ENCODE measurements around the gene FUNDC2.

Gene FUNDC2

DNA sequence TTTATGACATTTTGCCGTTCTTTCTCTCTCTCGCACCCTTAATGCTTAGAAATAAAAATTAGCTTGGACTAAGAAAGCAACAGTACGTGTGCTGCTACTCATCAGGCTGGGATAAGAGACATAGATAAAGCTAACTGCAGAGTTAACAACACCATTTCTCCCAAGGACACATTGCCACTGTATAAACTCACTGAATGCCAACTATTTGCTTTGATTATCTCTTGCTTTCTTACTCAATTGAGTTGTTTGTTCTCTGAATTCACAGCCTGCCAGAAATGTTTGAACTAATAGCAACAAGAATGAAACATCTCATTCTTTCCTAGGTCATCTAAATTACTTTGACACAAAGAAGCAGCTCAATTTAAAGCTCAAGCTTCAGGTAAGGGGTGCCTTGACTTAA is 38.7 kb upstream of the FUNDC2 start:
- TF ChIP-seq, protein P1, sequence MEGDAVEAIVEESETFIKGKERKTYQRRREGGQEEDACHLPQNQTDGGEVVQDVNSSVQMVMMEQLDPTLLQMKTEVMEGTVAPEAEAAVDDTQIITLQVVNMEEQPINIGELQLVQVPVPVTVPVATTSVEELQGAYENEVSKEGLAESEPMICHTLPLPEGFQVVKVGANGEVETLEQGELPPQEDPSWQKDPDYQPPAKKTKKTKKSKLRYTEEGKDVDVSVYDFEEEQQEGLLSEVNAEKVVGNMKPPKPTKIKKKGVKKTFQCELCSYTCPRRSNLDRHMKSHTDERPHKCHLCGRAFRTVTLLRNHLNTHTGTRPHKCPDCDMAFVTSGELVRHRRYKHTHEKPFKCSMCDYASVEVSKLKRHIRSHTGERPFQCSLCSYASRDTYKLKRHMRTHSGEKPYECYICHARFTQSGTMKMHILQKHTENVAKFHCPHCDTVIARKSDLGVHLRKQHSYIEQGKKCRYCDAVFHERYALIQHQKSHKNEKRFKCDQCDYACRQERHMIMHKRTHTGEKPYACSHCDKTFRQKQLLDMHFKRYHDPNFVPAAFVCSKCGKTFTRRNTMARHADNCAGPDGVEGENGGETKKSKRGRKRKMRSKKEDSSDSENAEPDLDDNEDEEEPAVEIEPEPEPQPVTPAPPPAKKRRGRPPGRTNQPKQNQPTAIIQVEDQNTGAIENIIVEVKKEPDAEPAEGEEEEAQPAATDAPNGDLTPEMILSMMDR (IDR thresholded peaks at IDR 0.05; ENCODE audit: low read depth, low read length), result no peak
- no peak for DNase-seq

DNA sequence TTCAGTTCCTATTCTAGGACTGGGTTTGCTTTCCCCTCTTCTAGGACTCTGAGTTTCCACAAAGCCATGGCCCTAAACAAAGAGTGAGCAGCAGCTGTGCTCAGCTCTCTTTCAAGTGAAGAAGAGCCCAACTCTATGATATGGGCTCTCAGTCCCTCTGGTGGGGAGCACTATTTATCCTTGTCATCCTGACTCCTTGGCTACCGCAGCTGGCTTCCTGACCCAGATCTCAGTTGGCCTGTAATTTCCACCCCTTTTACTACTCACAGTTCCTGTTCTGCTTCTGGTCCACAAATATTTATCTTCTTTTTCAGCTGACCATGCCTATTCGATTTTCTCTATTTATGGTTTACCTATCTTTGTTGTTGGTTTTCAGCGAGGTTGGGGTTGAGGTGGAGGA is 37.9 kb upstream of the FUNDC2 start:
- Histone ChIP-seq H3K4me3 (ENCODE audit: low read depth, low read length) (no peak overlapping the region), H3K27ac (no peak overlapping the region), H3K9me3 (ENCODE audit: severe bottlenecking) (no peaks in the 10 kb centered on the region), H3K27me3 (ENCODE audit: insufficient read depth, low read depth, severe bottlenecking) (no peaks in the 10 kb centered on the region), H3K36me3 (no peaks in the 10 kb centered on the region)
- no peak for DNase-seq
- TF ChIP-seq, protein P1 (IDR thresholded peaks at IDR 0.05; ENCODE audit: low read depth, low read length), result no peak

More for the DNA sequence above, 38.7 kb upstream of the FUNDC2 start:
- Histone ChIP-seq H3K27ac (no peak overlapping the region), H3K36me3 (no peaks in the 10 kb centered on the region), H3K27me3 (ENCODE audit: insufficient read depth, low read depth, severe bottlenecking) (no peaks in the 10 kb centered on the region), H3K4me3 (ENCODE audit: low read depth, low read length) (no peak overlapping the region), H3K9me3 (ENCODE audit: severe bottlenecking) (no peaks in the 10 kb centered on the region)

DNA sequence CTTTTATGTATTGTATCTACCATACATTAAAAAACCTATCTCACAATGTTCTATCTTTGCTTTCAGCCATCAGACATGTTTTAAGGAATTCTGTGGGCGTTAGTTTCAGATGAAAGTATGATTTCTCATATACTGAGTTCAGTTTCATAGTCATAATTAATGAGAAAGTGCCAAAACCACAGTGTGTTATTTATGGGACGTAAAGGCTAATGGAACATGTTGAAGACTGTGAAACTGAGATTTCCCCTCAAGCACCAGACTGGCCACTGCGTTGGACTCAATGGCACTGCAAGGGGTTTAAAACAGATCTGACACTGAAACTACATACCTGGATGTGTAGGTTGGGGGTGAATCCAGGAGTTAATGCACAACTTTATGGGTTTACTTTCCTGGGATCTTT is 36.1 kb upstream of the FUNDC2 start:
- Histone ChIP-seq H3K36me3 (no peaks in the 10 kb centered on the region), H3K27me3 (ENCODE audit: insufficient read depth, low read depth, severe bottlenecking) (no peaks in the 10 kb centered on the region), H3K27ac (no peak overlapping the region), H3K9me3 (ENCODE audit: severe bottlenecking) (no peaks in the 10 kb centered on the region), H3K4me3 (ENCODE audit: low read depth, low read length) (no peak overlapping the region)
- DNase-seq, result no peak
- TF ChIP-seq, protein P1 (IDR thresholded peaks at IDR 0.05; ENCODE audit: low read depth, low read length), result no peak

DNA sequence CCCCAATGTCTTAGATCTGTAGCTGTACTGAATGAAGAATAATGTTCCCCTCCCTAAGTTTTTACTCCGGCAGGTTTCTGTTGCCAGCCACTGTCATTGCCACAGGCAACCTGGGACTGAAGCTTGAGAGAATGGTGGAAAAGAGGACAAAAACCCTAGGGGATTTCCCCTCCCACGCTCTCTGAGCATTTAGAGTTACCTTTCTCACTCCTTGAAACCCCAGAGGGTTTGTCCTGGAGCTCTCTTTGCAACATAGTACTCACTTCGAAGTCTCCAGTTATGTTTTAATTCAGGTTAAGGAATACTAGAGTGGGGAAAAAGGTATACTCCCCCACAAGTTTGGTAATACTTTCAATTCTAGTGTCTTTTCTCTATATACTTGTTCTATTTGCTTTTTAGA is 35.6 kb upstream of the FUNDC2 start:
- Histone ChIP-seq H3K27ac (no peak overlapping the region), H3K27me3 (ENCODE audit: insufficient read depth, low read depth, severe bottlenecking) (no peaks in the 10 kb centered on the region)
- no peak for DNase-seq

DNA sequence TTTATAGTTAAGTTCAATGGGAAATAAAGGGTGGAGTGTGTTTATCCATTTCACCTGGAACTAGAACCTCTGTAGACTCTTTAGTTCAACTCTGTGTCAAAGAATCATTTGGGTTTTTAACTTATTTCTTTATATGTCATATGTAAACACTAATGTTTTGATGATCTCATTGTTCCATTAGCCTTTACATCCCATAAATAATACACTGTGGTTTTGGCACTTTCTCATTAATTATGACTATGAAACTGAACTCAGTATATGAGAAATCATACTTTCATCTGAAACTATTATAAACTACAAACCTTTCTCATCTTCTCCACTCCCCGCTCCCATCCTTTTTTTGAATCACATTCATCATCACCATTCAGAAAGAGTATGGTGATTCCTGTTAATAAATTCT is 35.2 kb upstream of the FUNDC2 start:
- no peak for DNase-seq
- H3K4me3 ChIP-seq (ENCODE audit: low read depth, low read length), result no peak overlapping the region
- no peaks in the 10 kb centered on the region for H3K36me3 ChIP-seq
- TF ChIP-seq, protein P1 (IDR thresholded peaks at IDR 0.05; ENCODE audit: low read depth, low read length), result no peak
- no peak overlapping the region for H3K27ac ChIP-seq
- H3K9me3 ChIP-seq (ENCODE audit: severe bottlenecking), result no peaks in the 10 kb centered on the region
- no peaks in the 10 kb centered on the region for H3K27me3 ChIP-seq (ENCODE audit: insufficient read depth, low read depth, severe bottlenecking)

More for the DNA sequence above, 35.6 kb upstream of the FUNDC2 start:
- H3K36me3 ChIP-seq, result no peaks in the 10 kb centered on the region
- no peak overlapping the region for H3K4me3 ChIP-seq (ENCODE audit: low read depth, low read length)
- TF ChIP-seq, protein P1 (IDR thresholded peaks at IDR 0.05; ENCODE audit: low read depth, low read length), result no peak
- no peaks in the 10 kb centered on the region for H3K9me3 ChIP-seq (ENCODE audit: severe bottlenecking)

DNA sequence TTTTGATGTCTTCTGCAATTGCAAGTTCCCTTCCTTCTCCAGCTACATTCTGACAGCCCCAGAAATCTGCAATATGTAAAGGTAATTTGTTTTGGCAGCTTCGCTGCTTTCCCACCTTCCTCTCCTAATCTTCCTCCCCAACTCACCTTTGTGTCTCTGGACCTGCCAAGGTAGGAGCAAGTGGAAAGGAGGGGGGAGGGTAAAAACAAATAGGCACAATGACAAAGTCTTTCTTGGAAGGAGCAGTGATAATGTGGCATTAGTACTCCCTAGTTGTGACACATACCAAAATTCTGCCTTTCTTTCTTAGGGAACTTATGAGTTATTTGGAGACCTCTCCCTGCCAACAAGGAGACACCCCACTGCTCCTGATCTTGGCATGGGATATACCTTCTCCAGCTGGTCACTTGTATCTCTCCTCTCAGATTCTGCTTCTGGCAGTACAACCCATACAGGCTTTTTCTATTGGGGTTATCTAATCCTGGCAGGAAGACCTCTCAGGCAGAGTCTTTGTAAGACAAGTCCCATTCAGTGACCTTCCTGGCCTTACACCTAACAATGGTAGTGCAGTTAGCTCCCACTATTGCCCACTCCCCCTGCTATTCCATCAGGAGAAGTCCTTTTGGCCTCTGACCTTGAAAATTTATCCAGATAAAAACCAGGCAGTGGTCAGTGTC is 28.3 kb upstream of the FUNDC2 start:
- DNase-seq, result no peak
- Histone ChIP-seq H3K27me3 (ENCODE audit: insufficient read depth, low read depth, severe bottlenecking) (no peaks in the 10 kb centered on the region), H3K36me3 (no peaks in the 10 kb centered on the region), H3K9me3 (ENCODE audit: severe bottlenecking) (no peaks in the 10 kb centered on the region), H3K4me3 (ENCODE audit: low read depth, low read length) (no peak overlapping the region), H3K27ac (no peak overlapping the region)
- TF ChIP-seq, protein P1 (IDR thresholded peaks at IDR 0.05; ENCODE audit: low read depth, low read length), result no peak

Data from WERI-Rb-1 (cell line).